CD14-positive monocyte (primary cell): Measurements from ENCODE around the gene RELN. TPM values are rescaled to one million over a fixed set of nuclear protein-coding genes. Genes with fewer than 3 reads are reported as not detected.

Experiments used
- DNase-seq, 3 donors: peaks; one replicate each; pipeline ENCODE4 v3.0.0-alpha.2; 2011 to 2022
- H2AFZ ChIP-seq: 2 replicates; pipeline ENCODE4 v1.6.0; 2012; ENCODE audit warnings: mild to moderate bottlenecking, low read depth, low read length, inconsistent platforms; ENCODE audit not compliant: insufficient read depth, poor library complexity, severe bottlenecking
- H3K27ac ChIP-seq, 2 donors: 1 replicate in 1 of 2; 2 replicates in 1 of 2; pipeline ENCODE4 v1.5.1; 2012 to 2013; ENCODE audit warnings: low read length in 2 of 2, control low read depth in 1 of 2, inconsistent platforms in 1 of 2, low read depth in 1 of 2, mild to moderate bottlenecking in 1 of 2
- H3K27me3 ChIP-seq, 2 donors: one replicate each; pipeline versions ENCODE4 v1.6.0 to v1.6.1; 2011 to 2013; ENCODE audit warnings: low read length in 2 of 2; ENCODE audit not compliant: control insufficient read depth in 2 of 2, insufficient read depth in 2 of 2
- H3K36me3 ChIP-seq, 2 donors: replicated peaks in 1 of 2; 1 replicate in 1 of 2; 2 replicates in 1 of 2; pipeline versions ENCODE4 v1.5.1 to v1.6.1; 2012 to 2013; ENCODE audit warnings: low read length in 2 of 2, control low read depth in 1 of 2, inconsistent platforms in 1 of 2, mild to moderate bottlenecking in 1 of 2; ENCODE audit not compliant: insufficient read depth in 2 of 2, control insufficient read depth in 1 of 2
- H3K4me1 ChIP-seq, 2 donors: 1 replicate in 1 of 2; 2 replicates in 1 of 2; pipeline versions ENCODE4 v1.5.1 to v1.6.1; 2012 to 2013; ENCODE audit warnings: low read length in 2 of 2, control low read depth in 1 of 2, inconsistent platforms in 1 of 2, mild to moderate bottlenecking in 1 of 2, moderate library complexity in 1 of 2; ENCODE audit not compliant: insufficient read depth in 2 of 2, control insufficient read depth in 1 of 2
- H3K4me2 ChIP-seq: replicated peaks from 2 replicates; pipeline ENCODE3; 2012; ENCODE audit warnings: low read length, moderate library complexity, mild to moderate bottlenecking; ENCODE audit not compliant: poor library complexity, severe bottlenecking; ENCODE audit errors: extremely low read depth
- H3K4me3 ChIP-seq, 3 experiments: fragments of 200-600 bp in 1 of 3; sonication (generic) in 1 of 3; replicated peaks in 1 of 3; 1 replicate in 2 of 3; 2 replicates in 1 of 3; pipeline ENCODE4 v1.5.1; 2011 to 2013; ENCODE audit warnings: low read length in 3 of 3, mild to moderate bottlenecking in 3 of 3, control low read depth in 2 of 3, low read depth in 2 of 3, inconsistent platforms in 1 of 3, moderate library complexity in 1 of 3
- H3K79me2 ChIP-seq: 2 replicates; pipeline ENCODE4 v1.6.0; 2012; ENCODE audit warnings: mild to moderate bottlenecking, control low read depth, inconsistent platforms, low read length, moderate library complexity; ENCODE audit not compliant: insufficient read depth
- H3K9ac ChIP-seq: 2 replicates; pipeline ENCODE4 v1.6.0; 2017; ENCODE audit warnings: low read length, mild to moderate bottlenecking; ENCODE audit not compliant: insufficient read depth, poor library complexity, severe bottlenecking
- H3K9me3 ChIP-seq, 2 donors: replicated peaks in 1 of 2; 1 replicate in 1 of 2; 2 replicates in 1 of 2; pipeline versions ENCODE4 v1.5.1 to v1.6.1; 2012 to 2013; ENCODE audit warnings: low read length in 2 of 2, control low read depth in 1 of 2; ENCODE audit not compliant: control insufficient read depth in 1 of 2, insufficient read depth in 1 of 2
- H4K20me1 ChIP-seq: 2 replicates; pipeline ENCODE4 v1.6.0; 2012; ENCODE audit warnings: mild to moderate bottlenecking, low read length, control low read depth, moderate library complexity; ENCODE audit not compliant: insufficient read depth
- H3K27ac Mint-ChIP-seq, 7 donors: one replicate each; pipeline ENCODE4 v1.8.0; 2020; ENCODE audit warnings: mild to moderate bottlenecking in 7 of 7, mixed read lengths in 7 of 7, moderate library complexity in 6 of 7, inconsistent platforms in 2 of 7
- H3K27me3 Mint-ChIP-seq, 3 donors: one replicate each; pipeline ENCODE4 v1.8.0; 2021 to 2022; ENCODE audit warnings: low read depth in 3 of 3, mild to moderate bottlenecking in 3 of 3, mixed read lengths in 3 of 3, moderate library complexity in 3 of 3, inconsistent platforms in 1 of 3
- H3K36me3 Mint-ChIP-seq, 2 donors: one replicate each; pipeline ENCODE4 v1.8.0; 2020; ENCODE audit warnings: mixed read lengths in 2 of 2, inconsistent platforms in 1 of 2, mild to moderate bottlenecking in 1 of 2
- H3K4me1 Mint-ChIP-seq: one replicate; pipeline ENCODE4 v1.8.0; 2020; ENCODE audit warnings: mild to moderate bottlenecking, mixed read lengths
- H3K4me3 Mint-ChIP-seq, 2 donors: one replicate each; pipeline ENCODE4 v1.8.0; 2020; ENCODE audit warnings: mild to moderate bottlenecking in 2 of 2, mixed read lengths in 2 of 2, moderate library complexity in 1 of 2
- H3K9me3 Mint-ChIP-seq, 7 donors: one replicate each; pipeline ENCODE4 v1.8.0; 2020 to 2022; ENCODE audit warnings: mixed read lengths in 7 of 7, mild to moderate bottlenecking in 6 of 7, moderate library complexity in 6 of 7, inconsistent platforms in 2 of 7
- WGBS: methylation state at CpG from one replicate; pipeline ENCODE4 v1.1.5; 2013; ENCODE audit warnings: missing lambda C conversion rate; ENCODE audit not compliant: insufficient coverage; 5-methylcytosine and 5-hydroxymethylcytosine counted together
- intact Hi-C, 2 donors: fragments of 100-400 bp; cut with micrococcal nuclease; formaldehyde crosslinking; loops; one replicate each; pipeline versions ENCODE4 v1.15.0 to v1.15.1; 2023
- polyA plus RNA-seq, 3 donors: library from polyadenylated mRNA; depleted of rRNA in 1 of 3; unstranded in 2 of 3; stranded (reverse) in 1 of 3; fragments of 300-500 nt in 2 of 3; fragments of >200 nt in 1 of 3; fragmentation: Illumina TruSeq in 2 of 3; gene quantifications; 1 replicate in 2 of 3; 2 replicates in 1 of 3; pipeline ENCODE4 v1.2.3, GENCODE V29; 2012 to 2021
- TF ChIP-seq, protein P1 (sequence below): fragments of 200-600 bp; IDR thresholded peaks from one replicate; pipeline ENCODE4 v1.8.0; 2022; ENCODE audit warnings: antibody characterized with exemption, mild to moderate bottlenecking

Gene RELN
- polyA plus RNA-seq, 3 donors = not detected

GRCh38 chr7:103541026-103541425 lies 448.4 kb downstream of the RELN start:
- Histone ChIP-seq H3K4me1 (no peaks in the 10 kb centered on the region), H3K79me2 (no peaks in the 10 kb centered on the region), H3K4me2 (no peak overlapping the region), H3K9ac (no peak overlapping the region), H3K9me3 (no peaks in the 10 kb centered on the region), H3K27ac (no peak overlapping the region), H3K4me3 (no peak overlapping the region), H3K36me3 (no peaks in the 10 kb centered on the region), H4K20me1 (no peaks in the 10 kb centered on the region), H3K27me3 (no peaks in the 10 kb centered on the region), H2AFZ (no peak overlapping the region)
- no peaks in the 10 kb centered on the region for H3K4me1 Mint-ChIP-seq
- peaks cover 2 to 8% (median 6%) of the 10 kb centered on the region in 3 donors for H3K27me3 Mint-ChIP-seq
- no peak overlapping the region for H3K27ac Mint-ChIP-seq
- 91% methylated on average over 2 of the region's 4 CpGs for WGBS
- TF ChIP-seq, protein P1, sequence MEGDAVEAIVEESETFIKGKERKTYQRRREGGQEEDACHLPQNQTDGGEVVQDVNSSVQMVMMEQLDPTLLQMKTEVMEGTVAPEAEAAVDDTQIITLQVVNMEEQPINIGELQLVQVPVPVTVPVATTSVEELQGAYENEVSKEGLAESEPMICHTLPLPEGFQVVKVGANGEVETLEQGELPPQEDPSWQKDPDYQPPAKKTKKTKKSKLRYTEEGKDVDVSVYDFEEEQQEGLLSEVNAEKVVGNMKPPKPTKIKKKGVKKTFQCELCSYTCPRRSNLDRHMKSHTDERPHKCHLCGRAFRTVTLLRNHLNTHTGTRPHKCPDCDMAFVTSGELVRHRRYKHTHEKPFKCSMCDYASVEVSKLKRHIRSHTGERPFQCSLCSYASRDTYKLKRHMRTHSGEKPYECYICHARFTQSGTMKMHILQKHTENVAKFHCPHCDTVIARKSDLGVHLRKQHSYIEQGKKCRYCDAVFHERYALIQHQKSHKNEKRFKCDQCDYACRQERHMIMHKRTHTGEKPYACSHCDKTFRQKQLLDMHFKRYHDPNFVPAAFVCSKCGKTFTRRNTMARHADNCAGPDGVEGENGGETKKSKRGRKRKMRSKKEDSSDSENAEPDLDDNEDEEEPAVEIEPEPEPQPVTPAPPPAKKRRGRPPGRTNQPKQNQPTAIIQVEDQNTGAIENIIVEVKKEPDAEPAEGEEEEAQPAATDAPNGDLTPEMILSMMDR = no peak
- no peak for DNase-seq
- no peak overlapping the region for H3K4me3 Mint-ChIP-seq
- no peaks in the 10 kb centered on the region for H3K36me3 Mint-ChIP-seq
- peaks cover 0 to 2% (median 0%) of the 10 kb centered on the region in 7 donors for H3K9me3 Mint-ChIP-seq
- intact Hi-C loops = no loop called here

DNA sequence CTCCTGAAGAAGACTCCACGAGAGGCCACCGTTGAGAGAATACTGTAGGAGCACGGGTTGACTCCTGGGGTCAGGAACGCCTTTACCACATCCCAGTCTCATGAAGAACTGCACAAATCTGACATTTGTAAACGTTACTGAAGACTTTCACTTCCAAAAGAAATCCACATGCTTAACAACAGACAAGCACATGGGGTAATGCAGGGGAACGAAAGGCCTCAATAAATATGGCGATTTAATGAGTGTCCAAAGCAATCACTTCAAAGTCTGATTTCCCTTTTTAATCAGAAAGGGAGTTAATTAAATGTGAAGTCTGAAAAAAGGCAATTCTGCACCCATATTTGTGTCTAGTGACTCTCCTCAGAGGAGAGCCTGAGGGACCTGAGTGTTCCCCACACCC lies 449.1 kb downstream of the RELN start:
- WGBS = 85% methylated on average over 6 of the region's 7 CpGs
- Mint-ChIP-seq H3K27me3 (peaks cover 2 to 5% (median 3%) of the 10 kb centered on the region in 3 donors), H3K4me1 (no peaks in the 10 kb centered on the region), H3K4me3 (no peak overlapping the region), H3K9me3 (peaks cover 0 to 2% (median 0%) of the 10 kb centered on the region in 7 donors), H3K36me3 (no peaks in the 10 kb centered on the region), H3K27ac (no peak overlapping the region)
- H4K20me1 ChIP-seq = no peaks in the 10 kb centered on the region
- no peak overlapping the region for H3K27ac ChIP-seq
- no peaks in the 10 kb centered on the region for H3K9me3 ChIP-seq
- no peak overlapping the region for H2AFZ ChIP-seq
- no peak overlapping the region for H3K4me2 ChIP-seq
- DNase-seq = no peak
- H3K4me1 ChIP-seq = no peaks in the 10 kb centered on the region
- intact Hi-C loops = no loop called here
- no peak overlapping the region for H3K4me3 ChIP-seq
- no peaks in the 10 kb centered on the region for H3K36me3 ChIP-seq
- H3K9ac ChIP-seq = no peak overlapping the region
- no peaks in the 10 kb centered on the region for H3K27me3 ChIP-seq
- TF ChIP-seq, protein P1 = no peak
- H3K79me2 ChIP-seq = no peaks in the 10 kb centered on the region
